Measurements from ENCODE around the gene RECQL. TPM values are rescaled to one million over a fixed set of nuclear protein-coding genes. Genes with fewer than 3 reads are reported as not detected.

Gene RECQL, protein sequence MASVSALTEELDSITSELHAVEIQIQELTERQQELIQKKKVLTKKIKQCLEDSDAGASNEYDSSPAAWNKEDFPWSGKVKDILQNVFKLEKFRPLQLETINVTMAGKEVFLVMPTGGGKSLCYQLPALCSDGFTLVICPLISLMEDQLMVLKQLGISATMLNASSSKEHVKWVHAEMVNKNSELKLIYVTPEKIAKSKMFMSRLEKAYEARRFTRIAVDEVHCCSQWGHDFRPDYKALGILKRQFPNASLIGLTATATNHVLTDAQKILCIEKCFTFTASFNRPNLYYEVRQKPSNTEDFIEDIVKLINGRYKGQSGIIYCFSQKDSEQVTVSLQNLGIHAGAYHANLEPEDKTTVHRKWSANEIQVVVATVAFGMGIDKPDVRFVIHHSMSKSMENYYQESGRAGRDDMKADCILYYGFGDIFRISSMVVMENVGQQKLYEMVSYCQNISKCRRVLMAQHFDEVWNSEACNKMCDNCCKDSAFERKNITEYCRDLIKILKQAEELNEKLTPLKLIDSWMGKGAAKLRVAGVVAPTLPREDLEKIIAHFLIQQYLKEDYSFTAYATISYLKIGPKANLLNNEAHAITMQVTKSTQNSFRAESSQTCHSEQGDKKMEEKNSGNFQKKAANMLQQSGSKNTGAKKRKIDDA
- total RNA-seq = 10 to 100 TPM; 30.8 to 44.6 (median 37.1) TPM
- polyA plus RNA-seq = 10 to 100 TPM in 1 of 3 donors, 1 to 10 TPM in 2; 4.2 to 18.9 (median 8.6) TPM

DNA sequence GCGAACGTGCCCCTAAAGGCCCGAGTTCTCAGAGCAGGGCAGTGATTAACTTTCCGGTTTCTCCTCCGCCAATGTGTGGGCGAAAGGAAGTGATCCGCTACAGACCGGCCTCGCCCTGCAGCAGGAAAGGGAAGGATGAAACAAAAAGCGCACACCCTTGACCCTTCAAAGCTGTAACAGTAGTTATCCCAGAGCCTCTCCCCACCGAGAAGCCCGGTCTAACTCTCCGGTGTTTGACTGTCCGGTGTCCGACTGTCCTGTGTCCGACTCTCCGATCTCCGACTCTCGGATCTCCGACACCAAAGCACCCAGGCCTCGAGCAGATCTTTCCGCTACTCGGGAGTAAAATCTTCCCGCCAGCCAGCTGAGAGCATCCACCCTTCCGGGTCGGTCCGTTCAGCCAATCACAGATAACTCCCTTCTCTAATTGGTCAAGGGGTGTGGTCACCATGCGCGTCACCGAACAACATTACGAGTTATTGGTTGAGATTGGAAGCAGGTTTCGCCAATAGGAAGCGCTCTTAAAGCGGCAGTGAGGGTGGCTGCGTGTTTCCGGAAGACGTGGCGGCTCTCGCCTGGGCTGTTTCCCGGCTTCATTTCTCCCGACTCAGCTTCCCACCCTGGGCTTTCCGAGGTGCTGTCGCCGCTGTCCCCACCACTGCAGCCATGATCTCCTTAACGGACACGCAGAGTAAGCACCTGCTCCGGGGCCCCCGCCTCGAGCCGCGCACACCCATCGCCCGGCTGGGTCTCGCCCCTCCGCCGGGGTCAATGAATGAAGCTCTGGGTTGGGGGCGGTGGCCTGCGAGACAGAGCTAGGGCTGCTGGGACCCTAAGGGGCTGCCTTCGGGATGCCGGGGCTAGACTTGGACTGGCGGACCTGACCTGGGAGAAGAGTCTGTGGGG lies at the start of gene RECQL, which contains the start of gene GOLT1B:
TSS of gene RECQL (minus strand) at position 378 of the 906 bp plus-strand sequence. CDS start 2,065 bp downstream, outside the sequence.
TSS of gene GOLT1B (plus strand) at position 532 of the 906 bp plus-strand sequence. CDS start at position 667, 135 bp downstream.
- H3K36me3 ChIP-seq = peaks cover 0 to 24% (median 5%) of the 10 kb centered on the region in 4 donors
- TF ChIP-seq POLR2AphosphoS5 (IDR thresholded peaks at IDR 0.05) = peak; percentile 70 to 90 (median 83)
- peak in 1 of 2 donors; percentile 24 for TF ChIP-seq POLR2A (IDR thresholded peaks at IDR 0.05)
- TF ChIP-seq, protein P1, sequence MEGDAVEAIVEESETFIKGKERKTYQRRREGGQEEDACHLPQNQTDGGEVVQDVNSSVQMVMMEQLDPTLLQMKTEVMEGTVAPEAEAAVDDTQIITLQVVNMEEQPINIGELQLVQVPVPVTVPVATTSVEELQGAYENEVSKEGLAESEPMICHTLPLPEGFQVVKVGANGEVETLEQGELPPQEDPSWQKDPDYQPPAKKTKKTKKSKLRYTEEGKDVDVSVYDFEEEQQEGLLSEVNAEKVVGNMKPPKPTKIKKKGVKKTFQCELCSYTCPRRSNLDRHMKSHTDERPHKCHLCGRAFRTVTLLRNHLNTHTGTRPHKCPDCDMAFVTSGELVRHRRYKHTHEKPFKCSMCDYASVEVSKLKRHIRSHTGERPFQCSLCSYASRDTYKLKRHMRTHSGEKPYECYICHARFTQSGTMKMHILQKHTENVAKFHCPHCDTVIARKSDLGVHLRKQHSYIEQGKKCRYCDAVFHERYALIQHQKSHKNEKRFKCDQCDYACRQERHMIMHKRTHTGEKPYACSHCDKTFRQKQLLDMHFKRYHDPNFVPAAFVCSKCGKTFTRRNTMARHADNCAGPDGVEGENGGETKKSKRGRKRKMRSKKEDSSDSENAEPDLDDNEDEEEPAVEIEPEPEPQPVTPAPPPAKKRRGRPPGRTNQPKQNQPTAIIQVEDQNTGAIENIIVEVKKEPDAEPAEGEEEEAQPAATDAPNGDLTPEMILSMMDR (IDR thresholded peaks at IDR 0.05) = no peak
- no peaks in the 10 kb centered on the region for H3K9me3 ChIP-seq
- WGBS, 2 donors = 0% methylated on average over 61 of the region's 61 CpGs
- peak; percentile 98 for DNase-seq
- H3K27me3 ChIP-seq = no peaks in the 10 kb centered on the region
- intact Hi-C loops (cut with DNase I) = loop anchor here (5.0 to 10.0 kb wide), 4 partner anchors 64 to 543 kb away; partner anchors contain the start of genes CMAS, LDHB and PYROXD1
- H3K4me3 ChIP-seq = peak within 1 kb of the TSS; percentile 84 to 92 (median 88)
- H3K27ac ChIP-seq = peak within 1 kb of the TSS; percentile 84 to 89 (median 85)
- H3K4me1 ChIP-seq = peaks cover 0 to 45% (median 38%) of the 10 kb centered on the region in 4 donors

DNA sequence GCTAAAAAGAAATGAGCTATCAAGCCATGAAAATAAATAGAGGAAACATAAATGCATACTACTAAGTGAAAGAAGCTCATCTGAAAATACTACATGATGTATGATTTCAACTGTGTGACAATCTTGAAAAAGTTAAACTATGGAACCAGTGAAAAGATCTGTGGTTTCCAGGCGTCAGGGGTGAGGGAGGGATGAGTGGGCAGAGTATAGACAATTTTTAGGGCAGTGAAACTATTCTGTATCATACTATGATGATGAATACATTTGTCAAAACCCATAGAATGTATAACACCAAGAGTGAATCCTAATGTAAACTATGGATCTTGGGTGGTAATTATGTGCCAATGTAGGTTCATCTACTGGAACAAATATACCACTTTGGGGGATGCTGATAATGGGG lies 46.0 kb upstream of the RECQL start:
- TF ChIP-seq EP300 (IDR thresholded peaks at IDR 0.05) (no peak), POLR2A (IDR thresholded peaks at IDR 0.05) (no peak), POLR2AphosphoS5 (IDR thresholded peaks at IDR 0.05) (no peak)
- TF ChIP-seq, protein P1 (IDR thresholded peaks at IDR 0.05) = no peak
- peaks cover 0 to 9% (median 3%) of the 10 kb centered on the region in 4 donors for H3K4me1 ChIP-seq
- DNase-seq = no peak
- H3K9me3 ChIP-seq = no peaks in the 10 kb centered on the region
- H3K4me3 ChIP-seq = no peak overlapping the region
- H3K27ac ChIP-seq = no peak overlapping the region
- H3K36me3 ChIP-seq = no peaks in the 10 kb centered on the region
- H3K27me3 ChIP-seq = no peaks in the 10 kb centered on the region
- WGBS, 2 donors = 77 to 87% methylated on average over 1 of the region's 1 CpG
- intact Hi-C loops (cut with DNase I) = no loop called here

DNA sequence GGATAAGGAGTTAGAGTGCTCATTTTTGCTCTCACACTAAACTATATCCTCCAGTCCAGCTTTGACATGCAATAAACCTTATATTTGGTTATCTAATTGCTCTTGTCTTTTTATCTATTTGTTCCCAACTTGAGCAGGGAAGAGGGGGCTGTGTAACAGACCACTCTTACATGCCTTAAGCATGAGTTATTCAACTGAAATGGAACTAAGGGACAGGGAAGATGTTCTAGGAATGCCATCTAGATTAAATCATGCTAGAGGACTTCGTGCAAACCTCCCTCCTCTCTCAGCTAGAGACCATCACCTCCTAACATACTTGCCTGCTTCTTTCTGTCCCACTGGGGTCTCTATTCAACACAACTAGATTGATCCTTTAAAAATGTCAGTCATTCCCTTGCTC lies 45.3 kb upstream of the RECQL start:
- no peaks in the 10 kb centered on the region for H3K36me3 ChIP-seq
- H3K4me1 ChIP-seq = peaks cover 0 to 3% (median 0%) of the 10 kb centered on the region in 4 donors
- no peak overlapping the region for H3K27ac ChIP-seq
- H3K27me3 ChIP-seq = no peaks in the 10 kb centered on the region
- TF ChIP-seq EP300 (IDR thresholded peaks at IDR 0.05) = no peak
- TF ChIP-seq POLR2AphosphoS5 (IDR thresholded peaks at IDR 0.05) = no peak
- TF ChIP-seq POLR2A (IDR thresholded peaks at IDR 0.05) = no peak
- TF ChIP-seq, protein P1 (IDR thresholded peaks at IDR 0.05) = no peak
- intact Hi-C loops (cut with DNase I) = no loop called here
- no peak for DNase-seq
- H3K4me3 ChIP-seq = no peak overlapping the region
- 0 to 39% methylated on average over 1 of the region's 1 CpG for WGBS, 2 donors
- H3K9me3 ChIP-seq = no peaks in the 10 kb centered on the region

DNA sequence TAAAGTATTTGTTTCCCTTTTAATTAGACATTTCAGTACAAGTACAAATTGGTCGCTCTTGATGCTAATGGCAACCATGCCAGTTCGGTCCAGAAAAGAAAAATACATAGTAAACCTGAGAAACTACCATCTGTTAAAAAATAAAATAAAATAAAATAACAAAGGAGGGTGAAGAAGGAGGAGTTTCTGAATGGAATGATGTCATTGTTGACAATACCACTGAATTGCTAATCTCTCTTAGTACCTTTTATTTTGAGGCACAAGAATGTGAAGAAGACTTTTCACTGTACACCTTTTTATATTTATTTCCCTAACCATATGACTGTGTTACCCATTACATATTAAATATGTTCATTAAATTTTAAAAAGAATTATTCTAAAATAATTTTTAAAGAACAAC lies 44.1 kb upstream of the RECQL start:
- no peaks in the 10 kb centered on the region for H3K9me3 ChIP-seq
- no peak for DNase-seq
- no peaks in the 10 kb centered on the region for H3K4me1 ChIP-seq
- TF ChIP-seq POLR2AphosphoS5 (IDR thresholded peaks at IDR 0.05) (no peak), EP300 (IDR thresholded peaks at IDR 0.05) (no peak), POLR2A (IDR thresholded peaks at IDR 0.05) (no peak)
- TF ChIP-seq, protein P1 (IDR thresholded peaks at IDR 0.05) = no peak
- whole genome bisulfite sequencing, 2 donors = 90 to 91% methylated on average over 2 of the region's 2 CpGs
- no peak overlapping the region for H3K27ac ChIP-seq
- H3K4me3 ChIP-seq = no peak overlapping the region
- H3K36me3 ChIP-seq = no peaks in the 10 kb centered on the region
- H3K27me3 ChIP-seq = no peaks in the 10 kb centered on the region
- intact Hi-C loops (cut with DNase I) = no loop called here
